ENCODE measurements around the gene NUP58.

- no peak for TF ChIP-seq CTCF (IDR thresholded peaks at IDR 0.05; ENCODE audit: insufficient read depth, low read length)
- TF ChIP-seq POLR2AphosphoS5 (IDR thresholded peaks at IDR 0.05; ENCODE audit: low read depth) = no peak
- no peak for TF ChIP-seq SPI1 (IDR thresholded peaks at IDR 0.05; ENCODE audit: borderline replicate concordance, low read depth)
- no peak for TF ChIP-seq GABPA (IDR thresholded peaks at IDR 0.05; ENCODE audit: low read depth)
- TF ChIP-seq REST (IDR thresholded peaks at IDR 0.05; ENCODE audit: insufficient replicate concordance, low read depth) = no peak
These were observed 78.7 kb downstream of the NUP58 start for GRCh38 chr13:25380082-25380481.
